Measurements from ENCODE around the gene NRXN3. TPM values are rescaled to one million over a fixed set of nuclear protein-coding genes. Genes with fewer than 3 reads are reported as not detected.

NRXN3 gene
- total and polyA plus RNA-seq, 2 donors (not counting 1 experiment from before 2014, with no cell fraction given): not detected

GRCh38 chr14:78543433-78543832, 373.3 kb downstream of the NRXN3 start:
- no peaks in the 10 kb centered on the region for H3K27me3 Mint-ChIP-seq
- Histone ChIP-seq H2AFZ (ENCODE audit: insufficient read depth, low read depth, low read length, poor library complexity, severe bottlenecking) (no peak overlapping the region), H3K9me3 (ENCODE audit: control extremely low read depth in 1 of 3, control insufficient read depth in 2 of 3, insufficient read depth in 1 of 3, low read length in 2 of 3) (peaks cover 0 to 4% (median 0%) of the 10 kb centered on the region in 3 donors), H3K27ac (ENCODE audit: low read length in 2 of 2) (no peak overlapping the region), H3K4me2 (replicated peaks; ENCODE audit: low read depth, low read length, poor library complexity, severe bottlenecking) (no peak overlapping the region), H3K27me3 (replicated peaks in 1 of 4; ENCODE audit: control extremely low read depth in 1 of 4, control insufficient read depth in 3 of 4, insufficient read depth in 4 of 4, low read length in 3 of 4) (no peaks in the 10 kb centered on the region), H3K4me1 (ENCODE audit: control insufficient read depth in 2 of 2, insufficient read depth in 2 of 2, low read length in 2 of 2) (no peaks in the 10 kb centered on the region), H3K4me3 (ENCODE audit: control extremely low read depth in 1 of 5, extremely low read depth in 1 of 5, insufficient read depth in 1 of 5, low read depth in 2 of 5, low read length in 4 of 5) (no peak overlapping the region), H4K20me1 (ENCODE audit: control insufficient read depth, insufficient read depth, low read length, poor library complexity, severe bottlenecking) (no peaks in the 10 kb centered on the region), H3K79me2 (ENCODE audit: control insufficient read depth, insufficient read depth, low read length) (no peaks in the 10 kb centered on the region), H3K9ac (ENCODE audit: low read length) (no peak overlapping the region), H3K36me3 (replicated peaks in 1 of 2; ENCODE audit: control extremely low read depth in 1 of 2, control insufficient read depth in 1 of 2, extremely low read depth in 1 of 2, insufficient read depth in 2 of 2, low read length in 1 of 2) (no peaks in the 10 kb centered on the region)
- no peak for TF ChIP-seq EZH2 (IDR thresholded peaks at IDR 0.05; ENCODE audit: borderline replicate concordance, insufficient read depth, low read depth, low read length, poor library complexity, severe bottlenecking)
- TF ChIP-seq, protein P1, sequence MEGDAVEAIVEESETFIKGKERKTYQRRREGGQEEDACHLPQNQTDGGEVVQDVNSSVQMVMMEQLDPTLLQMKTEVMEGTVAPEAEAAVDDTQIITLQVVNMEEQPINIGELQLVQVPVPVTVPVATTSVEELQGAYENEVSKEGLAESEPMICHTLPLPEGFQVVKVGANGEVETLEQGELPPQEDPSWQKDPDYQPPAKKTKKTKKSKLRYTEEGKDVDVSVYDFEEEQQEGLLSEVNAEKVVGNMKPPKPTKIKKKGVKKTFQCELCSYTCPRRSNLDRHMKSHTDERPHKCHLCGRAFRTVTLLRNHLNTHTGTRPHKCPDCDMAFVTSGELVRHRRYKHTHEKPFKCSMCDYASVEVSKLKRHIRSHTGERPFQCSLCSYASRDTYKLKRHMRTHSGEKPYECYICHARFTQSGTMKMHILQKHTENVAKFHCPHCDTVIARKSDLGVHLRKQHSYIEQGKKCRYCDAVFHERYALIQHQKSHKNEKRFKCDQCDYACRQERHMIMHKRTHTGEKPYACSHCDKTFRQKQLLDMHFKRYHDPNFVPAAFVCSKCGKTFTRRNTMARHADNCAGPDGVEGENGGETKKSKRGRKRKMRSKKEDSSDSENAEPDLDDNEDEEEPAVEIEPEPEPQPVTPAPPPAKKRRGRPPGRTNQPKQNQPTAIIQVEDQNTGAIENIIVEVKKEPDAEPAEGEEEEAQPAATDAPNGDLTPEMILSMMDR (IDR thresholded peaks at IDR 0.05): no peak
- DNase-seq (no peak), ATAC-seq (ENCODE audit: low read depth) (no peak)
- H3K4me1 Mint-ChIP-seq: no peaks in the 10 kb centered on the region
- no peaks in the 10 kb centered on the region for H3K9me3 Mint-ChIP-seq (ENCODE audit: insufficient read depth)
- no peak overlapping the region for H3K27ac Mint-ChIP-seq
- ChIA-PET POLR2A (no interaction called here), CTCF (no interaction called here)
- intact Hi-C loops (cut with micrococcal nuclease): no loop called here
- H3K4me3 Mint-ChIP-seq: no peak overlapping the region
- WGBS (ENCODE audit: insufficient coverage): no CpG with 5 or more reads among the region's 1 CpG

- ChIA-PET CTCF (no interaction called here), POLR2A (no interaction called here)
- no peaks in the 10 kb centered on the region for H4K20me1 ChIP-seq (ENCODE audit: control insufficient read depth, insufficient read depth, low read length, poor library complexity, severe bottlenecking)
- peaks cover 0 to under 1% of the 10 kb centered on the region in 2 donors for H3K4me1 ChIP-seq (ENCODE audit: control insufficient read depth in 2 of 2, insufficient read depth in 2 of 2, low read length in 2 of 2)
- ATAC-seq (ENCODE audit: low read depth) (no peak), DNase-seq (no peak)
- H3K4me1 Mint-ChIP-seq: peaks cover 2% of the 10 kb centered on the region
- intact Hi-C loops (cut with micrococcal nuclease): no loop called here
- H3K4me3 ChIP-seq (ENCODE audit: control extremely low read depth in 1 of 5, extremely low read depth in 1 of 5, insufficient read depth in 1 of 5, low read depth in 2 of 5, low read length in 4 of 5): no peak overlapping the region
- no peaks in the 10 kb centered on the region for H3K36me3 ChIP-seq (replicated peaks in 1 of 2; ENCODE audit: control extremely low read depth in 1 of 2, control insufficient read depth in 1 of 2, extremely low read depth in 1 of 2, insufficient read depth in 2 of 2, low read length in 1 of 2)
- H3K27ac Mint-ChIP-seq: no peak overlapping the region
- H2AFZ ChIP-seq (ENCODE audit: insufficient read depth, low read depth, low read length, poor library complexity, severe bottlenecking): no peak overlapping the region
- H3K79me2 ChIP-seq (ENCODE audit: control insufficient read depth, insufficient read depth, low read length): no peaks in the 10 kb centered on the region
- no peaks in the 10 kb centered on the region for H3K9me3 ChIP-seq (ENCODE audit: control extremely low read depth in 1 of 3, control insufficient read depth in 2 of 3, insufficient read depth in 1 of 3, low read length in 2 of 3)
- no peaks in the 10 kb centered on the region for H3K9me3 Mint-ChIP-seq (ENCODE audit: insufficient read depth)
- no peak overlapping the region for H3K4me2 ChIP-seq (replicated peaks; ENCODE audit: low read depth, low read length, poor library complexity, severe bottlenecking)
- H3K27me3 ChIP-seq (replicated peaks in 1 of 4; ENCODE audit: control extremely low read depth in 1 of 4, control insufficient read depth in 3 of 4, insufficient read depth in 4 of 4, low read length in 3 of 4): no peaks in the 10 kb centered on the region
- no peak overlapping the region for H3K4me3 Mint-ChIP-seq
- H3K9ac ChIP-seq (ENCODE audit: low read length): no peak overlapping the region
- no peak overlapping the region for H3K27ac ChIP-seq (ENCODE audit: low read length in 2 of 2)
- no peaks in the 10 kb centered on the region for H3K27me3 Mint-ChIP-seq
- no CpG with 5 or more reads among the region's 3 CpGs for WGBS (ENCODE audit: insufficient coverage)
- no peak for TF ChIP-seq EZH2 (IDR thresholded peaks at IDR 0.05; ENCODE audit: borderline replicate concordance, insufficient read depth, low read depth, low read length, poor library complexity, severe bottlenecking)
- TF ChIP-seq, protein P1 (IDR thresholded peaks at IDR 0.05): no peak
Measured at GRCh38 chr14:78561074-78561473, 390.9 kb downstream of the NRXN3 start.
